Brain microvascular endothelial cell (primary cell): Measurements from ENCODE around the gene PLOD1.
"Not testable (repeated sequence)": the region's sequence is repeated elsewhere in the genome, so short reads cannot be mapped to it uniquely, and the experiment has no call there.

Experiments
- DNase-seq: peaks from one replicate; pipeline ENCODE4 v3.0.0-alpha.2; 2020
- H3K27ac ChIP-seq: fragments of 250-450 bp; sonication (Bioruptor Pico); 2 replicates; pipeline ENCODE4 v1.5.1; 2020; ENCODE audit warnings: mild to moderate bottlenecking, moderate library complexity
- H3K27me3 ChIP-seq: fragments of 250-450 bp; sonication (Bioruptor Pico); replicated peaks from 2 replicates; pipeline ENCODE4 v1.5.1; 2020; ENCODE audit warnings: mild to moderate bottlenecking
- H3K36me3 ChIP-seq: fragments of 250-450 bp; sonication (Bioruptor Pico); replicated peaks from 2 replicates; pipeline ENCODE4 v1.5.1; 2020; ENCODE audit warnings: mild to moderate bottlenecking
- H3K4me3 ChIP-seq: 2 replicates; pipeline ENCODE4 v1.5.1; 2011; ENCODE audit warnings: low read depth, mild to moderate bottlenecking, control low read depth, low read length, moderate library complexity
- in situ Hi-C: cut with HindIII; loops from 2 replicates; pipeline ENCODE4 v1.10.0; 2017; ENCODE audit warnings: low sequenced_read_pairs, low pct_ligation_motif_present
- TF ChIP-seq, protein P1 (sequence below): IDR thresholded peaks from 2 replicates; pipeline ENCODE4 v1.5.1; 2011; ENCODE audit warnings: low read depth, mild to moderate bottlenecking, moderate library complexity, low read length, control low read depth, inconsistent platforms; ENCODE audit errors: missing control alignments

The PLOD1 gene

DNA sequence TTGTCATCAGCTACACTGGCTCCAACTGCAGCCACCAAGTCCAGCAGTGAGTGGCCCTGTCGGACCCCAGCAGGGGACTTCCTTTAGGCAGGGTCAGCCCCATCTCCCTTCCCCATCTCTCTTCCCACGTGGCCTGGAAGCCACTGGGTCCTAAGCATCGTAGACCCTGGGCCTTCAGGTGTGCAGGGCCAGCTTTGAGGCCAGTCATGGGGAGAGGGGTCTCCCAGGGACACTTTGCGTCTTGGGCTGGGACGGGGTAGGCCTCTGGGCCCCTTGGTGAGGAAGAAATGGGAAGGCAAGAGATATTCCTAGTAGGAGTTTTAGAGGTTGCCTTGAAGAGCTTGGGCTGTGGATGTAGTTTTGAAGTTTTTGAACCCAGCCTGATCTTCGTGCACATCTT is 72.7 kb downstream of the PLOD1 start:
- DNase-seq, result no peak
- no peak overlapping the region for H3K4me3 ChIP-seq
- TF ChIP-seq, protein P1, sequence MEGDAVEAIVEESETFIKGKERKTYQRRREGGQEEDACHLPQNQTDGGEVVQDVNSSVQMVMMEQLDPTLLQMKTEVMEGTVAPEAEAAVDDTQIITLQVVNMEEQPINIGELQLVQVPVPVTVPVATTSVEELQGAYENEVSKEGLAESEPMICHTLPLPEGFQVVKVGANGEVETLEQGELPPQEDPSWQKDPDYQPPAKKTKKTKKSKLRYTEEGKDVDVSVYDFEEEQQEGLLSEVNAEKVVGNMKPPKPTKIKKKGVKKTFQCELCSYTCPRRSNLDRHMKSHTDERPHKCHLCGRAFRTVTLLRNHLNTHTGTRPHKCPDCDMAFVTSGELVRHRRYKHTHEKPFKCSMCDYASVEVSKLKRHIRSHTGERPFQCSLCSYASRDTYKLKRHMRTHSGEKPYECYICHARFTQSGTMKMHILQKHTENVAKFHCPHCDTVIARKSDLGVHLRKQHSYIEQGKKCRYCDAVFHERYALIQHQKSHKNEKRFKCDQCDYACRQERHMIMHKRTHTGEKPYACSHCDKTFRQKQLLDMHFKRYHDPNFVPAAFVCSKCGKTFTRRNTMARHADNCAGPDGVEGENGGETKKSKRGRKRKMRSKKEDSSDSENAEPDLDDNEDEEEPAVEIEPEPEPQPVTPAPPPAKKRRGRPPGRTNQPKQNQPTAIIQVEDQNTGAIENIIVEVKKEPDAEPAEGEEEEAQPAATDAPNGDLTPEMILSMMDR, result no peak
- H3K27me3 ChIP-seq, result no peaks in the 10 kb centered on the region
- peaks cover 89% of the 10 kb centered on the region for H3K36me3 ChIP-seq
- in situ Hi-C loops, result no loop called here
- no peak overlapping the region for H3K27ac ChIP-seq

DNA sequence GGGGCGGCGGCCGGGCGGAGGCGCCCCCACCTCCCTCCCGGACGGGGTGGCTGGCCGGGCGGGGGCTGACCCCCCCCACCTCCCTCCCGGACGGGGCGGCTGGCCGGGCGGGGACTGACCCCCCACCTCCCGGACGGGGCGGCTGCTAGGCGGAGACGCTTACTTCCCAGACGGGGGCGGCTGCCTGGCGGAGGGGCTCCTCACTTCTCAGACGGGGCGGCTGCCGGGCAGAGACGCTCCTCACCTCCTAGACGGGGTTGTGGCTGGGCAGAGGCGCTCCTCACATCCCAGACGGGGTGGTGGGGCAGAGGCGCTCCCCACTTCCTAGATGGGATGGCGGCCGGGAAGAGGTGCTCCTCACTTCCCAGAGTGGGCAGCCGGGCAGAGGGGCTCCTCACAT is 73.8 kb downstream of the PLOD1 start:
- H3K4me3 ChIP-seq, H3K27ac ChIP-seq, in situ Hi-C loops, DNase-seq, H3K27me3 ChIP-seq: not testable (repeated sequence)
- H3K36me3 ChIP-seq, result peaks cover 84% of the 10 kb centered on the region

DNA sequence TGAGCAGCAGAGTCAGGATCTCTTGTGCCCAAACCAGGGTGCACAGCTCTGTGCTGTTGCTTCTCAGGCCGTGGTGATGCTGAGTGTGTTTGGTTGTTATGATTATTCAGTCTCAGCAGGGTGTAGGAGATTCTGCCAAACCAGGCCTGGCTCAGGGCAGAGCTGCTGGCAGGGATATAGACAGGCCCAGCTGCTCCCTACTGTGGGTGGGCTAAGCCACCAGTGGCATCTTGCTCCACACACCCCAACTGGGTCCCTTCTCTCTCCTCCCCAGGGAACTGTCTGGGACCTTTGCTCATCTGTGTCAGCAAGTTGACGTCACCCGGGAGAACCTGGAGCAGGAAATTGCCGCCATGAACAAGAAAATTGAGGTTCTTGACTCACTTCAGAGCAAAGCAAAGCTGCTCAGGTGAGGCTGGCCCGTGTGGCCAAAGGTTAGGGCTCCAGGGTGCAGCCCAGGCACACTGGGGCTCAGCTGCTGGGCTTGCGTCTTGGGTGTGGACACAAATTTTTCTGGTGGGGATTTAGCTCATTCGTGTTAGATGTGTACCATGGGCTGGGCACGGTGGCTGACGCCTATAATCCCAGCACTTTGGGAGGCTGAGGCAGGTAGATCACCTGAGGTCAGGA is 74.9 kb downstream of the PLOD1 start:
- in situ Hi-C loops, result no loop called here
- peaks cover 74% of the 10 kb centered on the region for H3K36me3 ChIP-seq
- DNase-seq, result no peak
- TF ChIP-seq, protein P1, result no peak
- no peak overlapping the region for H3K27ac ChIP-seq
- H3K27me3 ChIP-seq, result no peaks in the 10 kb centered on the region
- H3K4me3 ChIP-seq, result no peak overlapping the region

DNA sequence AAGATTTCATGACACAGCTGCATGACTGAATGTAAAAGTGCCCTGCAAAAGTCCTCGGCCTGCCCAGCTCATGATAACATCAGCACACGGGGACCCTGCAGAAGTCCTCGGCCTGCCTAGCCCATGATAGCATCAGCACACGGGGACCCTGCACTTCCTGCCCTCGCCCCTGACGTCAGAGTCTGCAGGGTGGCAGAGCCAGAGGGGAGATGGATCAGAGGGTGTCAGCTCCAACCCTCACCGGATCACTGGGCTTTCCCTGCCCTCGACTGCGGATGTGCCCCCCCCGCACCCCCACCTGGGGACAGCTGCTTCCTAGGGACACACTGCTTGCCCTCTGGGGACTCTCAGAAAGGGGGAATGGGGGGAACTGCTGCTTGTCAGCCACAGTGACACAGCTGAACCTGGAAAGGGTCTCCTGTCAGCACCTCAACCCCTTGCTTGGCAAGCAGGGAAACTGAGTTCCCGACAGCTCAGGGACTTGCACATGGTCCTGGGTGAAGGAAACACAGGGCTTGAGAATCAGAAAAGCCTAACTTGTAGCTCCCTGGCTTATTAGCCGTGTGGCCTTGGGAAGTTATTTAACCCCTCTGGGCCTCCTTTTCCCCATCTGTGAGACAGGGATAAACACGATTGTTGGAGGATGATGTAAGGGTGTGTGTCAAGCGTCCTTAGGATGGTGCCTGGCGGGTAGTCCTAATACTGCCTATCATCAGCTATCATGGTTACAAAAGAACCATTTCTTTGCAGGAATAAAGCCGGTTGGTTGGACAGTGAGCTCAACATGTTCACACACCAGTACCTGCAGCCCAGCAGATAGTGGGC is 76.4 kb downstream of the PLOD1 start:
- Histone ChIP-seq H3K27ac (no peak overlapping the region), H3K36me3 (peaks cover 59% of the 10 kb centered on the region), H3K4me3 (no peak overlapping the region), H3K27me3 (no peaks in the 10 kb centered on the region)
- DNase-seq, result no peak
- in situ Hi-C loops, result no loop called here
- TF ChIP-seq, protein P1, result no peak

DNA sequence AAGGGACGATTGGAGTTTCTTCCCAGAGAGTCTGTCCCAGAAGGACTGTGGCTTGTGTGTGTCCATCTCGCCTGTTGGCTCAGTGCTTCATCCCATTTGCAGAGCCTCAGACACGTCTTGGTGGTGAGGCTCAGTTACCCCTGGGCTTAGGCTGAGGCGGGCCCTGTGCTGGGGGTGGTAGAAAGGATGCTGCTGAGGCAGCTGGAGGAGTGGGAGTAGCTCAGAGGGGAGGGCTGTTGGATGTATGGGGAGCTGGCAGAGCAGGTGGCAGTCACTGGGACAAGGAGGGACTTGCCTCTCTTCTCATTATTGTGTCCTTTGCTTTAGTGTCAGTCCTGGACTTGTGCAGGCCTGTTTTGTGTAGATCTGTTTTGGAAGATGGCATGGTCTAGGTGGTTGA is 77.5 kb downstream of the PLOD1 start:
- no peak overlapping the region for H3K27ac ChIP-seq
- no peak for DNase-seq
- in situ Hi-C loops, result no loop called here
- H3K27me3 ChIP-seq, result no peaks in the 10 kb centered on the region
- H3K36me3 ChIP-seq, result peaks cover 49% of the 10 kb centered on the region
- TF ChIP-seq, protein P1, result no peak
- no peak overlapping the region for H3K4me3 ChIP-seq

DNA sequence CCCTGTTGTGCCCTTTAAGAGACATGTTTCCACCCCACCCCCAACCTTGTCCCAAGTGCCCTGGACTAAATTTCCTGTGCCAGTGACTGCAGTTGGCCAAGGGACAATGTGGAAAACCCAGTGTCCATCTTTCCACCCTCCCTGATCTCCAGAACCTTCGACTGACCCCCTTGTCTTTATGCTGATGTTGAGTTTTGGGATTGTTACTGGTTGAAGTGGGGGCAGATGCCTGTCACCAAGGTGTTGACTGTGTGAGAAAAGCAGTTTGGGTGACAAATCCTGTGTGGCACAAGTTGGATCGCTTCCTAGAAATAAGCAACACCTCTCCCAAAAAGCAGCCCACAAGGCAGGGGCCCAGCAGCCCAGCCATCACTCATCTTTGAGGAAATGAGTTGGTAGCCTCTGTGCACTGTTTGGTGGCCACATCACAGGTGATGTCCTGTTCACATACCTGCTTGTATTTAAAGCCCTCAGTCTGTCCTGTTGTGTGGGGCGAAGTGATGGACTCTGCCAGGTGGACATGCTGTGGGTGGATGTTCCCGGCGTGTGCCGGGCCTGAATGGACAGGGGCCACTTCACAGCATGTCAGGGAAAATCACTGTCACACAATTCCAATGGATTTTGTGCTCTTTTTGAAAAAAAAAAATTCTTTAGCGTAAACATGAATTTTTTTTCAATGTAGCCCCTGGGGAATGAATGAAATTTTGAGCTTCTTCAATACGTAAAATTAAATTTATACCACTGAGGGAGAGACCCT is 78.2 kb downstream of the PLOD1 start:
- no peak for DNase-seq
- H3K27me3 ChIP-seq, result no peaks in the 10 kb centered on the region
- no peak overlapping the region for H3K4me3 ChIP-seq
- TF ChIP-seq, protein P1, result no peak
- H3K27ac ChIP-seq, result no peak overlapping the region
- in situ Hi-C loops, result no loop called here
- peaks cover 43% of the 10 kb centered on the region for H3K36me3 ChIP-seq
